Measurements from ENCODE around the gene TRIM71.
"Not testable (repeated sequence)": the region's sequence is repeated elsewhere in the genome, so short reads cannot be mapped to it uniquely, and the experiment has no call there.

The TRIM71 gene

GRCh38 chr3:32922078-32922477 is 104.3 kb downstream of the TRIM71 start:
- Histone ChIP-seq H3K36me3 (ENCODE audit: low read length) (no peaks in the 10 kb centered on the region), H3K27me3 (ENCODE audit: low read length) (no peaks in the 10 kb centered on the region), H3K9me2 (replicated peaks; ENCODE audit: insufficient read depth, low read length) (no peaks in the 10 kb centered on the region), H2AFZ (ENCODE audit: low read depth, low read length, severe bottlenecking) (no peak overlapping the region), H3K27ac (ENCODE audit: low read depth, low read length) (no peak overlapping the region), H4K20me1 (ENCODE audit: low read depth, low read length) (no peaks in the 10 kb centered on the region), H3K4me2 (ENCODE audit: low read depth, low read length, poor library complexity, severe bottlenecking) (no peak overlapping the region), H3K4me3 (ENCODE audit: insufficient read depth, low read length, poor library complexity, severe bottlenecking) (no peak overlapping the region), H3K79me2 (ENCODE audit: insufficient read depth, low read length) (no peaks in the 10 kb centered on the region), H3K9ac (ENCODE audit: low read length) (no peak overlapping the region), H3K9me3 (ENCODE audit: insufficient read depth, low read length) (peaks cover 9% of the 10 kb centered on the region; the same call in 1 of the 2 replicates), H3F3A (ENCODE audit: insufficient read depth) (no peaks in the 10 kb centered on the region)
- TF ChIP-seq CTCF (IDR thresholded peaks at IDR 0.05; ENCODE audit: insufficient read depth, low read length, poor library complexity, severe bottlenecking) (no peak), EZH2phosphoT487 (conservative IDR thresholded peaks at IDR 0.05; ENCODE audit: low read length) (no peak)

DNA sequence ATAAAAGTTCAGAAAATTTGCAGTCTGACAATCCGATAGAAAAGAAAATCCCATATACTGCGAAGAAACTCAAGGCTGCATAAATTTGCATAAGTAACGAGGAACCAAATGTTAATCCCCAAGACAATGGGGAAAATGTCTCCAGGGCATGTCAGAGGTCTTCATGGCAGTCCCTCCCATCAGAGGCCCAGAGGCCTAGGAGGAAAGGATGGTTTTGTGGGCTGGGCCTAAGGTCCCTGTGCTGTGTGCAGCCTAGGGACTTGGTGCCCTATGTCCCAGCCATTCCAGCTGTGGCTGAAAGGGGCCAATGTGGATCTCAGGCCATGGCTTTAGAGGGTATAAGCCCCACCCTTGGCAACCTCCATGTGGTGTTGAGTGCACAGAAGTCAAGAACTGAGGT is 112.4 kb downstream of the TRIM71 start:
- H4K20me1 ChIP-seq (ENCODE audit: low read depth, low read length), result no peaks in the 10 kb centered on the region
- no peaks in the 10 kb centered on the region for H3K36me3 ChIP-seq (ENCODE audit: low read length)
- H3K27ac ChIP-seq (ENCODE audit: low read depth, low read length), result no peak overlapping the region
- no peaks in the 10 kb centered on the region for H3K9me3 ChIP-seq (ENCODE audit: insufficient read depth, low read length)
- no peak overlapping the region for H3K4me3 ChIP-seq (ENCODE audit: insufficient read depth, low read length, poor library complexity, severe bottlenecking)
- TF ChIP-seq CTCF (IDR thresholded peaks at IDR 0.05; ENCODE audit: insufficient read depth, low read length, poor library complexity, severe bottlenecking) (no peak), EZH2phosphoT487 (conservative IDR thresholded peaks at IDR 0.05; ENCODE audit: low read length) (no peak)
- H3K79me2 ChIP-seq (ENCODE audit: insufficient read depth, low read length), result no peaks in the 10 kb centered on the region
- no peaks in the 10 kb centered on the region for H3K27me3 ChIP-seq (ENCODE audit: low read length)
- no peaks in the 10 kb centered on the region for H3F3A ChIP-seq (ENCODE audit: insufficient read depth)
- H3K4me2 ChIP-seq (ENCODE audit: low read depth, low read length, poor library complexity, severe bottlenecking), result no peak overlapping the region
- H3K9me2 ChIP-seq (replicated peaks; ENCODE audit: insufficient read depth, low read length), result no peaks in the 10 kb centered on the region
- no peak overlapping the region for H3K9ac ChIP-seq (ENCODE audit: low read length)
- H2AFZ ChIP-seq (ENCODE audit: low read depth, low read length, severe bottlenecking), result no peak overlapping the region

DNA sequence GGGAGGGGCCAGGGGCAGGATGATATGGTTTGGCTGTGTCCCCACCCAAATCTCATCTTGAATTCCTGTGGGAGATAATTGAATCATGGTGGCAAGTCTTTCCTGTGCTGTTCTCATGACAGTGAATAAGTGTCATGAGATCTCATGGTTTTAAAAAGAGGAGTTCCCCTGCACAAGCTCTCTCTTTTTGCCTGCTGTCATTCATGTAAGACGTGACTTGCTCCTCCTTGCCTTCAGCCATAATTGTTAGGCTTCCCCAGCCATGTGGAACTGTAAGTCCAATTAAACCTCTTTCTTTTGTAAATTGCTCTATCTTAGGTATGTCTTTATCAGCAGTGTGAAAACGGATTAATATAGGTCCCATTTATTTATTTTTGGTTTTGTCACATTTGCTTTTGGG is 113.5 kb downstream of the TRIM71 start:
- H3K9ac ChIP-seq (ENCODE audit: low read length); H3K4me3 ChIP-seq (ENCODE audit: insufficient read depth, low read length, poor library complexity, severe bottlenecking); H3F3A ChIP-seq (ENCODE audit: insufficient read depth); H3K9me2 ChIP-seq (replicated peaks; ENCODE audit: insufficient read depth, low read length); H3K79me2 ChIP-seq (ENCODE audit: insufficient read depth, low read length); H4K20me1 ChIP-seq (ENCODE audit: low read depth, low read length); H3K27ac ChIP-seq (ENCODE audit: low read depth, low read length); H2AFZ ChIP-seq (ENCODE audit: low read depth, low read length, severe bottlenecking); H3K9me3 ChIP-seq (ENCODE audit: insufficient read depth, low read length); H3K36me3 ChIP-seq (ENCODE audit: low read length); H3K4me2 ChIP-seq (ENCODE audit: low read depth, low read length, poor library complexity, severe bottlenecking); H3K27me3 ChIP-seq (ENCODE audit: low read length): not testable (repeated sequence)

GRCh38 chr3:32934150-32934742 is 116.4 kb downstream of the TRIM71 start:
- no peaks in the 10 kb centered on the region for H3K9me3 ChIP-seq (ENCODE audit: insufficient read depth, low read length)
- no peak overlapping the region for H3K9ac ChIP-seq (ENCODE audit: low read length)
- no peaks in the 10 kb centered on the region for H3K9me2 ChIP-seq (replicated peaks; ENCODE audit: insufficient read depth, low read length)
- H3K27ac ChIP-seq (ENCODE audit: low read depth, low read length), result no peak overlapping the region
- no peaks in the 10 kb centered on the region for H3K27me3 ChIP-seq (ENCODE audit: low read length)
- no peaks in the 10 kb centered on the region for H3K79me2 ChIP-seq (ENCODE audit: insufficient read depth, low read length)
- H3F3A ChIP-seq (ENCODE audit: insufficient read depth), result no peaks in the 10 kb centered on the region
- H3K36me3 ChIP-seq (ENCODE audit: low read length), result no peaks in the 10 kb centered on the region
- H2AFZ ChIP-seq (ENCODE audit: low read depth, low read length, severe bottlenecking), result no peak overlapping the region
- H3K4me2 ChIP-seq (ENCODE audit: low read depth, low read length, poor library complexity, severe bottlenecking), result no peak overlapping the region
- H3K4me3 ChIP-seq (ENCODE audit: insufficient read depth, low read length, poor library complexity, severe bottlenecking), result no peak overlapping the region
- TF ChIP-seq CTCF (IDR thresholded peaks at IDR 0.05; ENCODE audit: insufficient read depth, low read length, poor library complexity, severe bottlenecking) (peak; percentile 48), EZH2phosphoT487 (conservative IDR thresholded peaks at IDR 0.05; ENCODE audit: low read length) (no peak)
- no peaks in the 10 kb centered on the region for H4K20me1 ChIP-seq (ENCODE audit: low read depth, low read length)
